ENCODE results near the gene PRRT1.

Gene PRRT1

DNA sequence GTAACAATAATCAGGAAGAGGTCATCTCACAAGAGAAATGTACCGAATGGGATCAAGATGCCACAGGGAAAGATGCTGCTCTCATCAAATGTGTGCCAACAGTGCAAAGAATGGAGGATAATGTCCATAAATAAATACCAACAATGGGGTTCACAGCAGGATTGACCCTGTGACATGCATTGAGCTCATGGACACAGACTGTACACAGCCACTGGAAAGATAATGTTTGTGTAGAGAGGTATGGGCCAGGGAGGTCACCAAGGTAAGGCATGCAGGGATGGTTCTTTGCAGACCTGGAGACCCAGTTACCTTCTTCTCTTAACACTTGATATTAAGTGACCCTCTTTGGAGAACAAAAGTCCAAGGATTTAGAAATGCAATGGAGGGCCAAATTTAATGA lies 22.7 kb upstream of the PRRT1 start:
- no peak for DNase-seq (ENCODE audit: low spot score)

DNA sequence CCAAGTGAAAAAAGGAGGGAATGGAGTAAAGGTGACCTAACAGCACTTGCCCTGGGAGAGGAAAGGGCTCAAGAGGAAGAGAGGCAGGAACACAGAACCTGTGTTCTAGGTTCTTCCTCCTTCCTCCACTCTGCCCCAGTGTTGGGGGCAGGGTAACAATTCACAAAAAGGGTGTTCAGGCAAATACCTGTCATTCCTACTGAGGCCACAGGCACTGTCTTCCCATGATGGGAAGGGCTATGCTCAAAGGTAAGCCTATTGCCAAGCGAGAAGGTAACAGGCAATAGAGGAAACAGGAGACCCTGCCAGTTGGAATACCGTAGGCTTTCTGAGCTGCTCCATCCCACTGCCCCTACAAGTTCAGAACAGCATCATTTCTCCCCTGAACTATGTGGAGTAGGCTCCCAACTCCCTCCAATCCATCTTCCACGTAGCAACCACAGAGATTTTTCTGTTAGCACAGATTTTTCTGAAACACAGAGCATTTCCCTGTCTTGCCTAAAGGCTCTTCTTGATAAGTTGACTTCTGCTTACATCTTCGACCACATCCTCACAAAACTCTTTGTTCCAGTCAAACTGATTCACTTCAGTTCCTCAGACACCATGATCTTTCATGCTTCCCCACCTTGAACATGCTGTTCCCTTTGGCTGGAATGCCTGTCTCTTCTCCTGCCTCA lies 21.4 kb upstream of the PRRT1 start:
- DNase-seq (ENCODE audit: low spot score), result no peak

DNA sequence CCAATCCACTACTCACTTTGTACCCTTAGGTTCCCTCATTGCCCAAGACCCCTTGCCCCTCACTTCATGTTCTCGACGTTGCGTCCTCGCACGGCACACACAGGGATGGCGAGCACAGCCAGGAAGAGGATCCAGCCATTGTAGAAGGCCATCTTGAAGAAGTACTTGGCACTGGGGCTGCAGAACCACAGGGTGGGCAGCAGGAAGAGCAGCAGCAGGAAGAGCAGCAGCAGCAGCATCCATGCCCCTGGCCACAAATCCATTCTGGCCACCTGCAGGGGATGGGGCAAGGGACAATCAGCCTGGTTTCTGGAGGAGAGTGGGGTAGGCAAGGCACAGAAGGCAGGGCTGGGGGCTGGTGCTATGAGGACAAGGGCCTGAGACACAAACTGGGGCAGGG lies 19.5 kb upstream of the PRRT1 start:
- DNase-seq (ENCODE audit: low spot score), result no peak

GRCh38 chr6:32170294-32170693 lies 18.6 kb upstream of the PRRT1 start:
- DNase-seq (ENCODE audit: low spot score), result no peak

GRCh38 chr6:32168807-32169591 lies 17.3 kb upstream of the PRRT1 start:
- no peak for DNase-seq (ENCODE audit: low spot score)

GRCh38 chr6:32168350-32168749 lies 16.6 kb upstream of the PRRT1 start:
- no peak for DNase-seq (ENCODE audit: low spot score)

- no peak for DNase-seq (ENCODE audit: low spot score)
Observed at GRCh38 chr6:32167761-32168262, 16.1 kb upstream of the PRRT1 start.

DNA sequence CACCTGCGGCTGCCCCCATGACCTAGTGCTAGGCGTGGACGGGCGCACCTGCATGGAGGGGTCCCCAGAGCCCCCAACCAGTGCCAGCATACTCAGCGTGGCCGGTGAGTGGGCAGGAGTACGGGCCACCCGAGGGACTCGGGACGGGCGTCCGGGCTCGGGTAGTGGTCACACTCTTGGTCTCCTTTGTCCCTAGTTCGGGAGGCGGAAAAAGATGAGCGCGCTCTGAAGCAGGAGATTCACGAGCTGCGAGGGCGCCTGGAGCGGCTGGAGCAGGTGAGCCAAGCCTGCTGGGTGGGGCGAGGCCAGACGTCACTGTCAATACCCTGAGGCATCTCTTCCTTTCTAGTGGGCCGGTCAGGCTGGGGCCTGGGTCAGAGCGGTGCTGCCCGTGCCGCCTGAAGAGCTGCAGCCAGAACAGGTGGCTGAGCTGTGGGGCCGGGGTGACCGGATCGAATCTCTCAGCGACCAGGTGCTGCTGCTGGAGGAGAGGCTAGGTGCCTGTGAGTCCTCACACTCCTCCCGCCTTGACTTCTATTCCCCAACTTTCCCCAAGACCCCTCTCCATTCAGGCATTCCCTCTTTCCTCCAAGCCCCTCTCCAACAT lies 15.5 kb upstream of the PRRT1 start:
- DNase-seq (ENCODE audit: low spot score), result no peak

GRCh38 chr6:32166411-32167061 lies 14.8 kb upstream of the PRRT1 start:
- no peak for DNase-seq (ENCODE audit: low spot score)

DNA sequence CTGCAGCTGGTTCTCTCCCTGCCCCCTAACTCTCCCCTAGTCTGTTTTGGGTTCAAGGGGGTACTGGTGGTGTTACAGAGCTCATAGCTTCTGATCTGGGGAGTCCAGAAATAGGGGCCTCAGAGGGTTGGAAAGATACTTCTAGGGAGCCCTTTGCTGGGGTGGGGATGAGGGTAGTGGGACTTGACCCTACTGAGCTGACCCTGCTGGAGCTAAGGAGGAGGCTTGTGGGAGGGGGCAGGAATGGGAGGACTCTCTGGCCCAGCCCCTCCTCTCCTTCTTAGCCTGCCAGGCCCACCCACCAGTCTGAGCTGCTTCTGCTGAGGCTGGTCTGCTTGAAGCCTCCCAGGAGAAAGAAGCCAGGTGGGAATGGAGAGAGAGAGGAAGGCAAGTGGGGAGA lies 12.6 kb upstream of the PRRT1 start, which contains the start of gene EGFL8:
Gene EGFL8 (plus strand): TSS at position 301 of the 400 bp plus-strand sequence. CDS start 1,571 bp downstream, outside the sequence.
- no peak for DNase-seq (ENCODE audit: low spot score)

DNA sequence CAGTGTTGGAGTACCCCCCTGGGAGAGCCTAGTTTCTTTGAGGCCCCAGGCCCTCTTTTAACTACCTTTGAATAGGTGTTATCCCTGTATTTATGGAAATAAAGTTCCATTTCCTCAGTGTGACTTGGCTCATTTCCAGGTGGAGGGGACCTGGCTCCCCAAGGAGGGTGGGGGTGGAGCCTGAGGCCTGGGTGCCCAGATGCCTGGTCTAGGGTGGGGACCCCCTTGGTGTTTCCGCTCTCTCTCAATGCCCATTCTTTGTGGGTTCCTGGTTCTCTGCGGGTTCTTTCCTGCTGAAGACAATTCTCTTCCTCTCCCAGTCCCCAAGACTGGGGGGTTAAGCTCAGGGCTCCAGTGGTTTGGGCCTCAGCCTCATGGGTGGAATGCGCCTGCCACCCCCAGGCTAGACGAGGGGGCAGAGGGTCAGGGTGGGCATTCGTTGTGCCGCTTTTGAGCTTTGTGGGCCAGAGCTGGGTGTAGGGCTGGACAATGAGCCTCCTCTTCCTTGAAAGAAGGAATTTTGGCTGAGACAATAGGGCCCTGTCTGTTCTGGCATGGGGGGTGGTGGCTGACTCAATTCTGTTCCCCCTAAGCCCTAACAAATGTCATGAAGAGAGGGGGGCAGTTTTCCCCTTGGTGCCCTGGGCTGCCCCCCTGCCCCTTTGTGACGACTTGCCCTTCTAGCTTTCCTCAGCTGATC lies 12.0 kb upstream of the PRRT1 start:
- no peak for DNase-seq (ENCODE audit: low spot score)

DNA sequence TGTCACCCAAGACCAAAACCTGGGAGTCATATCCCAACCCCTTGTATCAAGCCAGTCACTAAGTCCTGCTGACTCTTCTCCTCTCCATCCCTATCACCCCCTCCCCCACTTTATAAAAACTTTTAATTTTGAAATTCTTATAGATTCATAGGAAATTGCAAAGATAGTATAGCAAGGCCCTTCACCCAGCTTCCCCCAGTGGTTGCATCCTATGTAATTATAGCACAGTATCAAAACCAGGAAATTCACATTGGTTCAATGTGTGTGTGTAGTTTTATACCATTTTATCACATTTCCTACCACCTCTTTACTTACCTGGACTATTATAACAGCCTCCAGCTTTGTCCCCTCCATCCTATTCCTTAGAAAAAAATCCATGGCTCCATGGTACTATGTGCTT lies 6.3 kb upstream of the PRRT1 start:
- DNase-seq (ENCODE audit: low spot score), result no peak

DNA sequence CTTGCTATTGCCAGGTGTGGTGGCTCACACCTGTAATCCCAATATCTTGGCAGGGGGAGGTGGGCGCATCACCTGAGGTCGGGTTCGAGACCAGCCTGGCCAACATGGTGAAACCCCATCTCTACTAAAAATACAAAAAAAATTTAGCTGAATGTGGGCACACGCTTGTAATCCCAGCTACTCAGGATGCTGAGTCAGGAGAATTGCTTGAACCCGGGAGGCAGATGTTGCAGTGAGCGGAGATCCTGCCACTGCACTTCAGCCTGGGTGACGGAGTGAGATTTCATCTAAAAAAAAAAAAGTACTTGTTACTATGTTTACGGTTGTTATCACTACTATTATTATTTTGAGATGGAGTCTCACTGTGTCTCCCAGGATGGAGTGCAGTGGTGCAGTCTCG lies 5.2 kb upstream of the PRRT1 start:
- no peak for DNase-seq (ENCODE audit: low spot score)

DNA sequence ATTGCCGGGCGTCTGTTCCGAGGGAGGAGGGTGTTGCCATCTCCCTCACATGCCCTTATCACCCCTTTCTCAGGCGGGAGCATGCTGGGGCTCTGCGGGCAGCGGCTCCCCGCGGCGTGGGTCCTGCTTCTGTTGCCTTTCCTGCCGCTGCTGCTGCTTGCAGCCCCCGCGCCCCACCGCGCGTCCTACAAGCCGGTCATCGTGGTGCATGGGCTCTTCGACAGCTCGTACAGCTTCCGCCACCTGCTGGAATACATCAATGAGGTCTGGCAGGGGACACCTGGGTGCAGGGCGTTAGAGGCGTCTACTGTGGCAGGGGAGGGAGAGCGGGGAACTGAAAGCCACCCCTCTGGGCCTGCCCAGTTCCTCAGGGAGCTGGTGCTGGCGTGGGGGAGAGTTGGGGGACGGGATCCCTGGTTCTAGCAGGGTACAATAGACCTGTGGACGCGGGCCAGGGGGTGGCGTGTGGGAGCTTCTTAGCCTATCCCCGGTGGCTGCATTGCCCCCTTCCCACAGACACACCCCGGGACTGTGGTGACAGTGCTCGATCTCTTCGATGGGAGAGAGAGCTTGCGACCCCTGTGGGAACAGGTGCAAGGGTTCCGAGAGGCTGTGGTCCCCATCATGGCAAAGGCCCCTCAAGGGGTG lies 2.9 kb upstream of the PRRT1 start:
- DNase-seq (ENCODE audit: low spot score), result peak; percentile 85

DNA sequence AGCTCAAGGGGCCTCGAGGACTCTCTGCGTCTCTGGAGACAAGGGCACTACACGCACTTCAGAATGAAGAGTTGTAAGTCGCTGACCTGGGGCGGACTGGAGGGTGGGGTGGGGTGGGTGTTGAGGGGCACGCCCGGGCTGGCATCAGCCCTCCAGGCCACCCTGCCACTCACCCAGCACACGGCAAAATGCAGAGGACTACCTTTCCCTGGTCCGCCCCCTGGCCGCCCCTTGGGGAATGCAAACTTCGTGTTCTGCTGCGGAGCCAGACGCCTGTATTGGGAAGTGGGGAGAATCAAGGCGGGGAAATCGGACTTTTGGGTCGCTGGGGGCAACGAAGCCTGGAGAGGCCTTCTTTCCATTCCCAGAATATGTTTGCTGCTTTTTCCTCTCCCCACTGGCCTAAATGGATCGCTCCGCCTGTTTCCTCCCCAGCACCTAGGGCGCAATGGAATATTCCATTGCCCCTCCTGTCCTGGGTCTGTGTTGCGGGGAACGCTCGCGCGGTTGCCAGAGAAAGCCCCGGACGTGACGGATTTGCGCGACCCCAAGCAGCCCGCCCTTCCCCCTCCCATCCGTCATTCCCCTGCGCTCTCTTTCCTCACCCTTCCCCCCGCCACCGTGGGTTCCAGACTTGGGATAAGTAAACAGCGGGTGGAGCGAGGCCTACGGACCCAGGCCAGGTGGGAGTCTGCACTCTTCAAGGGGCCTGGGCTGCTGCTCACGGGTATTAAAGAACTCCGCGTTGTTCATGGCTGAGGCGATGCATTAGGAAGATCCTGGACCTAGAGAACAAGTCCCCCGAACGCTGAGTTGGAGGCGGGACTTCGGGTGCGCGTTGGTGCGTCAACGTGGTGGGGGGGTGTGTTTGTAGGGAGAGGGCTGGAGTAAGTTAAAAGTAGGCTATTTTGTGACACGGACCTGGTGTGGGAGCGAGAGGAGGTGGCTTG lies 2.1 kb upstream of the PRRT1 start, which contains the start of gene PPT2:
Gene PPT2 (plus strand): TSS at position 578 of the 950 bp plus-strand sequence. CDS start 454 bp downstream, outside the sequence.
- peak; percentile 93 for DNase-seq (ENCODE audit: low spot score)

GRCh38 chr6:32152769-32153563 lies 1.2 kb upstream of the PRRT1 start:
- no peak for DNase-seq (ENCODE audit: low spot score)

GRCh38 chr6:32151181-32151862 lies 417 bp downstream of the PRRT1 start:
- DNase-seq (ENCODE audit: low spot score), result peak; percentile 67
